ENCODE data around the gene TANC1. TPM values are rescaled to one million over a fixed set of nuclear protein-coding genes. Genes with fewer than 3 reads are reported as not detected.

TANC1 gene
- total RNA-seq, result 0.37 and 0.47 TPM in 2 replicates

DNA sequence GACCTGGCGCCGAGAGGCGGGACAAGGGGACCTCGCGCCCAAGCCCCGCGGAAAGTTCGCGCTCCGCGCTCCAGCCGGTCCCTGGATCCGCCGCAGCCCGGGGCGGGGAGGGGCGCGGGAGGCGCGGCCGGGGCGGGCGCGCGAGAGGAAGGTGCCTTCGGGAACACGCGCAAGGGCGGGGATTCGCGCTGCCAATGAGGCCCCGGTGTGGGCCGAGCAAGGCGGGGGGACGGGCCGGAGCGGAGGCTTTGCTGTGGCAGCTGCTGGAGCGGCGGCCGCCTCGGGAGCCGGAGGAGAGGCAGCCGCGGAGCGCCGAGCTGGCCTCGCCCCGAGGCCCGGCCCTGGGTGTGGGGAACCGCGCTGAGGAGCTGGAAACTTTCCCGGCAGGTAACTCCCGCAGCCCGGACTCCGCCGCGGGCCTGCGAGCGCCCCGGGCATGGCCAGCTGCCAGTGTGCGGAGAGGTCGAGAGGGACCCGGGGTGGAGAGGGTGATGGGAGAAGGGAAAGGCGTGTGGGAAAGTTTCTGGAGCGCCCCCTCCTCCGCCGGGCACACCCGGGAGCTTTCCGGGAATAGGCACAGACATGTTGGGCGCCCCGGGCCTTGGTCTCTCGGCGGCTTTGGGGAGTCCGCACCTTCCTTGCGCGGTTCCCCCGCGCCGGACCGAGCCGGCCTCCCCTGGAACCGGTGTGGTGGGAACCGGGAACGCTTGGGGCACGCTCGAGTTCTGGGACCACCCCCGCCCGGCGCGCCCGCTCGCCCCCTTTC, at the start of gene TANC1:
Gene TANC1 (plus strand): TSS at position 245 of the 766 bp plus-strand sequence. CDS start 97,271 bp downstream, outside the sequence.
- no peaks in the 10 kb centered on the region for H3K36me3 Mint-ChIP-seq (ENCODE audit: low read depth)
- DNase-seq (ENCODE audit: low spot score), result peak; percentile 55
- intact Hi-C loops (cut with micrococcal nuclease), result loop anchor here (10.0 kb wide), 1 partner anchor 826 kb away; the partner anchor contains the start of gene CD302
- H3K9me3 Mint-ChIP-seq, result no peaks in the 10 kb centered on the region
- peaks cover 15% of the 10 kb centered on the region for H3K4me1 Mint-ChIP-seq (ENCODE audit: low read depth)
- H3K4me3 Mint-ChIP-seq, result peak within 1 kb of the TSS; percentile 82
- no peak within 1 kb of the TSS for H3K27ac Mint-ChIP-seq
- H3K27me3 Mint-ChIP-seq (ENCODE audit: insufficient read depth), result peaks cover 65% of the 10 kb centered on the region

- intact Hi-C loops (cut with micrococcal nuclease), result no loop called here
- Mint-ChIP-seq H3K36me3 (ENCODE audit: low read depth) (no peaks in the 10 kb centered on the region), H3K9me3 (no peaks in the 10 kb centered on the region), H3K4me1 (ENCODE audit: low read depth) (no peaks in the 10 kb centered on the region), H3K27ac (no peak overlapping the region), H3K27me3 (ENCODE audit: insufficient read depth) (peaks cover 4% of the 10 kb centered on the region), H3K4me3 (no peak overlapping the region)
- no peak for DNase-seq (ENCODE audit: low spot score)
These were observed 46.6 kb upstream of the TANC1 start for GRCh38 chr2:158921599-158922408.

DNA sequence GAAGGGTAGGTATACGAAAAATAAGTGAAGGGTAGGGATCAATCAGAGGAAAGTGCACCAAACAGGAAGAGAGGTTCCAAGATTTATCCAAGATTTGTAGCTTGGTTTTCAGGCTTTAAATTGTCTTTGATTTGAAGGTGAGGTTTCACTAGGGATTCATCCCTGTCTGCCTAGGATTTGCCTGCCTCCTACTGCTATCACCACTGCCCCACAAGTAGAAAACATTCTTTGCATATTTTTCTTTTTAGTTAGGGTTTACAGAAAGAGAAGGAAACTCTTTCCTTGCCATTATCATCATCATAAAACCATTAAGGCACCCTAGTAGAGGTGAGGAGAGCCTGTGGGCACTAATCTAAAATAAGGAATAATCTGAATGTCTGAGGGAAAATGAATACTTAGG, 45.8 kb upstream of the TANC1 start:
- Mint-ChIP-seq H3K27me3 (ENCODE audit: insufficient read depth) (peaks cover 4% of the 10 kb centered on the region), H3K36me3 (ENCODE audit: low read depth) (no peaks in the 10 kb centered on the region), H3K4me1 (ENCODE audit: low read depth) (no peaks in the 10 kb centered on the region), H3K9me3 (no peaks in the 10 kb centered on the region), H3K27ac (no peak overlapping the region), H3K4me3 (no peak overlapping the region)
- no peak for DNase-seq (ENCODE audit: low spot score)
- intact Hi-C loops (cut with micrococcal nuclease), result no loop called here

- Mint-ChIP-seq H3K4me3 (no peak overlapping the region), H3K27ac (no peak overlapping the region), H3K36me3 (ENCODE audit: low read depth) (no peaks in the 10 kb centered on the region), H3K27me3 (ENCODE audit: insufficient read depth) (peaks cover 4% of the 10 kb centered on the region), H3K9me3 (no peaks in the 10 kb centered on the region), H3K4me1 (ENCODE audit: low read depth) (no peaks in the 10 kb centered on the region)
- intact Hi-C loops (cut with micrococcal nuclease), result no loop called here
- DNase-seq (ENCODE audit: low spot score), result no peak
These were observed 45.3 kb upstream of the TANC1 start for GRCh38 chr2:158923180-158923594.

DNA sequence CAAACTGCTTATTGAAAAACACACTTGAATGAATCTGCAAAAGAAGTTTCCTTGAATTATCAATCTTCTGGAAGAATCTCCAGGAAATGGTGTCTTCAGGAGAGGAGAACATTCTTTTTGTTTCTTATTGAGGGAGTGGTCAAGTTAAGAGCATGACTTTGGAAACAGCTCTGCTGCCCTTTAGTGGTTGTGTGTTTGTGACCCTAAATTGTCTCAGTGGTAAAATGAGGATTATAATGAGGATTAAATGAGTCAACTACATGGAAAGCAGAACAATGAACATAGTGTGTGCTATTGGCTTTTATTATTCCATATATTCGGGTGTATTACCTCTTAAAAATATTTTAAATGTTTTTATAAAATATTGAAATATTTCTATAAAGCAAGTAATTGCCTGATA, 44.8 kb upstream of the TANC1 start:
- H3K9me3 Mint-ChIP-seq, result no peaks in the 10 kb centered on the region
- no peak for DNase-seq (ENCODE audit: low spot score)
- no peaks in the 10 kb centered on the region for H3K4me1 Mint-ChIP-seq (ENCODE audit: low read depth)
- H3K4me3 Mint-ChIP-seq, result no peak overlapping the region
- peaks cover 4% of the 10 kb centered on the region for H3K27me3 Mint-ChIP-seq (ENCODE audit: insufficient read depth)
- intact Hi-C loops (cut with micrococcal nuclease), result no loop called here
- H3K27ac Mint-ChIP-seq, result no peak overlapping the region
- no peaks in the 10 kb centered on the region for H3K36me3 Mint-ChIP-seq (ENCODE audit: low read depth)

GRCh38 chr2:158926478-158926948, 41.9 kb upstream of the TANC1 start:
- Mint-ChIP-seq H3K4me1 (ENCODE audit: low read depth) (peaks cover 7% of the 10 kb centered on the region), H3K27ac (no peak overlapping the region), H3K9me3 (peaks cover 4% of the 10 kb centered on the region), H3K27me3 (ENCODE audit: insufficient read depth) (peaks cover 5% of the 10 kb centered on the region), H3K36me3 (ENCODE audit: low read depth) (peaks cover 2% of the 10 kb centered on the region), H3K4me3 (no peak overlapping the region)
- no peak for DNase-seq (ENCODE audit: low spot score)
- intact Hi-C loops (cut with micrococcal nuclease), result no loop called here

GRCh38 chr2:158928515-158928914, 39.9 kb upstream of the TANC1 start:
- peaks cover 4% of the 10 kb centered on the region for H3K27me3 Mint-ChIP-seq (ENCODE audit: insufficient read depth)
- H3K9me3 Mint-ChIP-seq, result peaks cover 4% of the 10 kb centered on the region
- DNase-seq (ENCODE audit: low spot score), result no peak
- H3K27ac Mint-ChIP-seq, result no peak overlapping the region
- peaks cover 2% of the 10 kb centered on the region for H3K36me3 Mint-ChIP-seq (ENCODE audit: low read depth)
- no peak overlapping the region for H3K4me3 Mint-ChIP-seq
- peaks cover 7% of the 10 kb centered on the region for H3K4me1 Mint-ChIP-seq (ENCODE audit: low read depth)
- intact Hi-C loops (cut with micrococcal nuclease), result no loop called here

DNA sequence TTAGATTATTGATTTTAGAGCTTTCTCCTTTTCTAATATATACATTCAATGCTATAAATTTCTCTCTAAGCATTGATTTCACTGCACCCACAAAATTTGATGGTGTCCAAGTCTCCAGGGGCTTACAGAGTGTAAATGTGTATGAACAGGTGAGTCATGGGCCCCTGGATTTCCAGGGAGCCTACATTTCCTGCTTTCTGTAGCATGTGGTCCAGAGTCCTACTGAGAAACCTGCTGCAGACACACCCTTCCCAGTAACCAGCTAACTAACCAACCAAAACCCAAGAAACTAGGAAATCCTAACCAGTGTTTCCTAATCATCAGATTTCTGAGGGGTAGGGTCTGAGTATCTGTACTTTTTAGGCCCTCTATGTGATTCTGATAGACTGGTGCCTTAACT, 39.5 kb upstream of the TANC1 start:
- Mint-ChIP-seq H3K4me1 (ENCODE audit: low read depth) (peaks cover 7% of the 10 kb centered on the region), H3K4me3 (no peak overlapping the region), H3K36me3 (ENCODE audit: low read depth) (peaks cover 2% of the 10 kb centered on the region), H3K27me3 (ENCODE audit: insufficient read depth) (peaks cover 3% of the 10 kb centered on the region), H3K27ac (no peak overlapping the region), H3K9me3 (peaks cover 4% of the 10 kb centered on the region)
- no peak for DNase-seq (ENCODE audit: low spot score)
- intact Hi-C loops (cut with micrococcal nuclease), result no loop called here

GRCh38 chr2:158931572-158931971, 36.9 kb upstream of the TANC1 start:
- peaks cover 2% of the 10 kb centered on the region for H3K36me3 Mint-ChIP-seq (ENCODE audit: low read depth)
- intact Hi-C loops (cut with micrococcal nuclease), result no loop called here
- peaks cover 2% of the 10 kb centered on the region for H3K27me3 Mint-ChIP-seq (ENCODE audit: insufficient read depth)
- H3K27ac Mint-ChIP-seq, result no peak overlapping the region
- H3K4me3 Mint-ChIP-seq, result no peak overlapping the region
- peaks cover 7% of the 10 kb centered on the region for H3K4me1 Mint-ChIP-seq (ENCODE audit: low read depth)
- DNase-seq (ENCODE audit: low spot score), result no peak
- H3K9me3 Mint-ChIP-seq, result peaks cover 4% of the 10 kb centered on the region

GRCh38 chr2:158932131-158932645, 36.3 kb upstream of the TANC1 start:
- intact Hi-C loops (cut with micrococcal nuclease), result no loop called here
- peaks cover 2% of the 10 kb centered on the region for H3K36me3 Mint-ChIP-seq (ENCODE audit: low read depth)
- H3K4me3 Mint-ChIP-seq, result no peak overlapping the region
- peaks cover 2% of the 10 kb centered on the region for H3K27me3 Mint-ChIP-seq (ENCODE audit: insufficient read depth)
- DNase-seq (ENCODE audit: low spot score), result no peak
- peaks cover 4% of the 10 kb centered on the region for H3K9me3 Mint-ChIP-seq
- H3K27ac Mint-ChIP-seq, result no peak overlapping the region
- H3K4me1 Mint-ChIP-seq (ENCODE audit: low read depth), result peaks cover 7% of the 10 kb centered on the region

DNA sequence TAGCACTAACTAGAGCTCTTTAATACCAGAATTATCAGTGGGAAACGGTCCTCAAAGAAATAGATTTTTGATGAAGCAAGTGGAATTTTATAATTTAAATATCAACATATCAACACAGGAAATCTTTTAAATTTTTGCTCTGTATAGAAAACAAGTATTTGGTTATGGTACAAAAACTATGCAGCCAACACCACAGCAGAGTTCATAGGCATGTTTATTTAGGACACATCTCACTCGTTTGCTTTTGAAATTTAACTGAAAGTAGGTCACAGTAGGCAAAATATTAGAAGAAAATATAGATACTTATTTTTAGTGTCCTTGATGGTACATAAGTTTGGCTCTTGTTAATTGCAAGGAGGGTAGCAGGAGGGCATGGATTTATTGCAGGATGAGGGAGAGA, 34.3 kb upstream of the TANC1 start:
- intact Hi-C loops (cut with micrococcal nuclease), result no loop called here
- H3K9me3 Mint-ChIP-seq, result peaks cover 3% of the 10 kb centered on the region
- H3K27me3 Mint-ChIP-seq (ENCODE audit: insufficient read depth), result peaks cover 2% of the 10 kb centered on the region

DNA sequence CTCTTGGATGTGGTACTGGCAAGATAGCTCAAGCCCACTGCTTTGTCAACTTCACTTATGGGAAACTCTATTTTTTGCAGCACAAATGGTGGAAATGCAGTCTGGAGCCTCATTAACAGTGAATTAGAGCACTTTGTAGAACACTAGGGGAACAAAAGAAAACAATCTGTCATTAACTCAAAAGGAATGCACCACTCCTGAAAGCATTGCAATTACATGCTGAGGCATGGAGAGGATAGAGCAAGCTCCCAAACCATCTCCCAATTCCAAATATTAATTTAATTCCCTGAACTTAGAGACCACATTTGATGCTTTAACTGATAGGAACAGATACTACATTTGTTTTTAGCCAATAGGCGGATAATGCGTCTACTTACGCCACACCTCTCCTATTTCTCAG, 32.8 kb upstream of the TANC1 start:
- DNase-seq (ENCODE audit: low spot score), result no peak
- H3K9me3 Mint-ChIP-seq, result no peaks in the 10 kb centered on the region
- H3K4me1 Mint-ChIP-seq (ENCODE audit: low read depth), result no peaks in the 10 kb centered on the region
- no peak overlapping the region for H3K4me3 Mint-ChIP-seq
- H3K36me3 Mint-ChIP-seq (ENCODE audit: low read depth), result no peaks in the 10 kb centered on the region
- no peaks in the 10 kb centered on the region for H3K27me3 Mint-ChIP-seq (ENCODE audit: insufficient read depth)
- no peak overlapping the region for H3K27ac Mint-ChIP-seq
- intact Hi-C loops (cut with micrococcal nuclease), result no loop called here

More for the DNA sequence above, 34.3 kb upstream of the TANC1 start:
- Mint-ChIP-seq H3K4me3 (no peak overlapping the region), H3K27ac (no peak overlapping the region), H3K4me1 (ENCODE audit: low read depth) (peaks cover 4% of the 10 kb centered on the region), H3K36me3 (ENCODE audit: low read depth) (peaks cover 2% of the 10 kb centered on the region)
- DNase-seq (ENCODE audit: low spot score), result no peak

DNA sequence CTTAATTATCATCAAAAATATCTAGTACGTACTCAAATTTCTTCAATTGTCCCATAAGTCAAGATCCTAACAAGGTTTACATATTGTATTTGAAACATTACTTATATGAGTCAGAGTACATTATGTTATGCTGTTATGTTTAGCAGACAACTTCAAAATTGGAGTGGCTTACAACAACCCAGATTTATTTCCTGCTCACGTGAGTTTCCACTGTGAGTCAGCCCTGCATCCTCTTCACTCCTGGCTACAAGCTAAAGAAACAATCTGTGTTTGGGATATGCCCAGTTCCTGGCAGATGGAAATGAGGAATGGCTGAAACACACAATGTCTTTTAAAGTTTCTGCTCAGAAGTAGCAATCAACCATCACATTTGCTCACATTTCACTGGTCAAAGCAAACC, 31.5 kb upstream of the TANC1 start:
- H3K36me3 Mint-ChIP-seq (ENCODE audit: low read depth), result no peaks in the 10 kb centered on the region
- no peaks in the 10 kb centered on the region for H3K4me1 Mint-ChIP-seq (ENCODE audit: low read depth)
- intact Hi-C loops (cut with micrococcal nuclease), result no loop called here
- no peaks in the 10 kb centered on the region for H3K9me3 Mint-ChIP-seq
- H3K4me3 Mint-ChIP-seq, result no peak overlapping the region
- no peak for DNase-seq (ENCODE audit: low spot score)
- H3K27ac Mint-ChIP-seq, result no peak overlapping the region
- H3K27me3 Mint-ChIP-seq (ENCODE audit: insufficient read depth), result no peaks in the 10 kb centered on the region
